GM13977 (cell line): Measurements from ENCODE around the gene CCDC127.

Experiments
- DNase-seq: peaks from one replicate; pipeline ENCODE4 v3.0.0; 2012; ENCODE audit warnings: low spot score
- in situ Hi-C: fragments of 300-500 bp; cut with MboI; formaldehyde crosslinking; loops from one replicate; pipeline ENCODE4 v1.12.0; 2022; ENCODE audit warnings: low sequenced_read_pairs, low pct_unique_long_range_greater_than_20kb, mixed read lengths, inconsistent platforms; ENCODE audit not compliant: unreplicated experiment
- TF ChIP-seq, protein P1 (sequence below): IDR thresholded peaks from 2 replicates; pipeline ENCODE4 v1.5.1; 2012; ENCODE audit warnings: mild to moderate bottlenecking, control low read depth; ENCODE audit not compliant: insufficient read depth; ENCODE audit errors: extremely low read depth, missing control alignments

The CCDC127 gene

DNA sequence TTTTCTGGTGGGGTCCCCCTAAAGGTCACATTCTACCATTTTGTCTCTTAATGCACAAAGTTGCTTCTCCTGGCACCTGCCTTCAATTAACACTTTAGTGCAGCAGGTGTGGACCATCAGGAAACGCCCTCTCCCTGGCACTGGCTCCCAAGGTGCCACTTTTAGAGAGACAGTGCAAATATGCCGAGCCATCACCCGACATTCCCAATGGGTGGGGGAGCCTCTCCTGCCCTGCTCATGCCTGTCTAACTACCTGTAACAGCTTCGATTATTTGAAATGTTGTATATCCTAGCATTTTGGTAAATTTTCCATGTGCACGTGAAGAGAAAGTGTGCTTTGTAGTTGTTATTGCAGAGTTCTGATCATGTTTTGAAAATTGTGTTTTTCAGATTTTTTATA, 39.8 kb downstream of the CCDC127 start:
- in situ Hi-C loops: no loop called here
- DNase-seq: no peak
- TF ChIP-seq, protein P1, sequence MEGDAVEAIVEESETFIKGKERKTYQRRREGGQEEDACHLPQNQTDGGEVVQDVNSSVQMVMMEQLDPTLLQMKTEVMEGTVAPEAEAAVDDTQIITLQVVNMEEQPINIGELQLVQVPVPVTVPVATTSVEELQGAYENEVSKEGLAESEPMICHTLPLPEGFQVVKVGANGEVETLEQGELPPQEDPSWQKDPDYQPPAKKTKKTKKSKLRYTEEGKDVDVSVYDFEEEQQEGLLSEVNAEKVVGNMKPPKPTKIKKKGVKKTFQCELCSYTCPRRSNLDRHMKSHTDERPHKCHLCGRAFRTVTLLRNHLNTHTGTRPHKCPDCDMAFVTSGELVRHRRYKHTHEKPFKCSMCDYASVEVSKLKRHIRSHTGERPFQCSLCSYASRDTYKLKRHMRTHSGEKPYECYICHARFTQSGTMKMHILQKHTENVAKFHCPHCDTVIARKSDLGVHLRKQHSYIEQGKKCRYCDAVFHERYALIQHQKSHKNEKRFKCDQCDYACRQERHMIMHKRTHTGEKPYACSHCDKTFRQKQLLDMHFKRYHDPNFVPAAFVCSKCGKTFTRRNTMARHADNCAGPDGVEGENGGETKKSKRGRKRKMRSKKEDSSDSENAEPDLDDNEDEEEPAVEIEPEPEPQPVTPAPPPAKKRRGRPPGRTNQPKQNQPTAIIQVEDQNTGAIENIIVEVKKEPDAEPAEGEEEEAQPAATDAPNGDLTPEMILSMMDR: no peak

DNA sequence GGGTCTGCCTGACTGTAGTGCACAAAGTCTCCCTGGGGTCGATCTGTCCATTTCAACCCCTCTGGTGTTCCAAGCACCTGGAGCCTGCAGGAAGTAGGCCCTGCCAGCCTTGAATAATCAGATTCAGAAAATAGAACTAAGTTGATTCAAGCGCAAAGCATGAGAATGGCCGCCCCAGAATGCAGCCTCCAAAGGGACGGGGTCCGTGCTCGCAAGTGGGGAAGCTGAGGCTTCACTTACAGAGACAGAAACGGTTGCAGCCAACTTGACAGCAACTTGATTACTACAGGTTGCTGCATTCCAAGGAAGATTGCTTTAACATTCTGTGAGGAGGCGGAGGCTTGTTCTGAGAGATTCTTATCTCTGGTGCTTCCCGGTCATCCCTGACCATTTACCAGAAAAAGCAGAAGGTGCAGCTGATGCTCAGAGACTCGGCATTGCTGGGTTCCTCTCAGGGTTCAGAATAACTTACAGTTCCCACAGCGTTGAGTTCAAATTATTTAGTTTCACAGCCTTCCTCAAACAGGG, 41.6 kb downstream of the CCDC127 start:
- in situ Hi-C loops: no loop called here

DNA sequence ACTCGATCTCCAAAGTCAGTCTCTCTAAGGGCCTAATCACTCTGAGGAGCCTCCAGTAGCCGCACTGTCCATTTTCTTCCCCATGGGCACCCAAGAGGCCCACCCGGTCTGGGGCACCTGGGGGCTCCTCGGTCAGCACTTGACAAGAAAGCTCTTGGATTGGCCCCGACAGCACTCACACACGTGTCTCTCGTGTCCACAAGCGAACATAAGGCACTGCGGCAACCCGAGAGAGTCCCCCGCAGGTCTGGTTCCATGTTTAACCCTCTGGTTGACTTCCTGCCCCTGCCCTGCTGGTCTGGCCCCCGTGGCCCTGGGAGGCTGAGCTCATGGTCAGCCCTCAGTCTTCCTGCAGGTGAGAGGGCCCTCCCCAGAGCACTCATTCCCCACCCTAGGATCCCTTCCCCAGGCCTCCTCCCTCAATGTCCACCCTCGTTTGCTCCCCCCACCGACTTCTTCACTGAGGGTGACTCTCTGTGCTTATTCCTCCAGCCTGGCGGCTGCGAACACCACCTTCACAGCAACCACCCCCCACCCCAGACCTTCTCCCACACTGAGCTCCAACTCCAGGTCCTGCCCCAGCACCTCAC, 43.0 kb downstream of the CCDC127 start:
- in situ Hi-C loops: no loop called here
- DNase-seq: no peak
- TF ChIP-seq, protein P1: no peak

More for the DNA sequence above, 41.6 kb downstream of the CCDC127 start:
- no peak for DNase-seq
- TF ChIP-seq, protein P1: no peak

DNA sequence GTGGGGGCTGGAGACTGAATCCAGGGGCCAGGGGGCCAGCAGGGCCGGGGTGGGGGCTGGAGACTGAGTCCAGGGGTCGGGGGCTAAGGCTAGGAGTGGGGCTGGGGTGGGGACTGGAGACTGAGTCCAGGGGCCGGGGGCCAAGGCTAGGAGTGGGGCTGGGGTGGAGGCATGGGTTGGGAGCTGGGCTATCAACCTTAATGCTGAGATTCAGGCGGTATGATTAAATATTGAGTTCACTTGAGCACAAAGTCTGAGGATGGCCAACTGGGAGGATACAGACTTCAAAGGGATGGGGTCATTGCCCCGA, 43.7 kb downstream of the CCDC127 start:
- DNase-seq: no peak
- TF ChIP-seq, protein P1: no peak
- in situ Hi-C loops: no loop called here

DNA sequence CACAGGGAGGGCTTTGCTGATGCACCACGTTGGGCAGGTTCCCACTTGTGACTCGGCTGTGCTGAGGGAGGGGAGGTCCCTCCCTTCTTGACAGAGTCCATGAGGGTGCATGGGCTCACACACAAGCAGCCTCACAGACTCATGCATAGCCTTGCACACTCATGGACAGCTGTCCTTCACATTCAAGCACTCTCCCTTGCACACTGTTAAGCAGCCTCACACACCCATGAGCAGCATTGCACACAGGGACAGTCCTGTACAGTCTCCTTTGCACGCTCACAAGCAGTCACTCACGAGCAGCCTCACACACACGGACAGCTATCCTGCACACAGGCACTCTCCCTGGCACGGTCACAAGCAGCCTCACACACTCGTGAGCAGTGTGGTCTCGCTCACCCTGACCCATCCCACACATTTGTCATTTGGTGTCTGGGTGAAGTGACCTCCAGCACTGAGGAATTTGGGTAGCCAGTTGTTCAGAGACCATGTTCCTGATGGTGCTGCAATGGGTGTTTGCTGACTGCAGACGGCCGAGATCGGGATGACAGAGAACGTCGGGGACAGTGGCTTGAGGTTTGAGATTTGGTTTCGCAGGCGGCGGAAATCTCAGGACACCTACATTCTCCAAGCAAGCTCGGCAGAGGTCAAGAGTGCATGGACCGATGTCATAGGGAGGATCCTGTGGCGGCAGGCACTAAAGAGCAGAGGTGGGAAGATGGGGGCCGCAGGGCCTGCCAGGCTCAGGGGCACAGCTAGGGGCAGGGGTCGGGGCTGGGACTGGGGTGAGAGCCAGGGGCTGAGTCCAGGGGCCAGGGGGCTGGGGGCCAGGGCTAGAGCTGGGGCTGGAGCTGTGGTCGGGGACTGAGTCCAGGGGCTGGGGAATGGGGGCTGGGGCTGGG, 44.3 kb downstream of the CCDC127 start:
- in situ Hi-C loops: no loop called here
- no peak for DNase-seq

DNA sequence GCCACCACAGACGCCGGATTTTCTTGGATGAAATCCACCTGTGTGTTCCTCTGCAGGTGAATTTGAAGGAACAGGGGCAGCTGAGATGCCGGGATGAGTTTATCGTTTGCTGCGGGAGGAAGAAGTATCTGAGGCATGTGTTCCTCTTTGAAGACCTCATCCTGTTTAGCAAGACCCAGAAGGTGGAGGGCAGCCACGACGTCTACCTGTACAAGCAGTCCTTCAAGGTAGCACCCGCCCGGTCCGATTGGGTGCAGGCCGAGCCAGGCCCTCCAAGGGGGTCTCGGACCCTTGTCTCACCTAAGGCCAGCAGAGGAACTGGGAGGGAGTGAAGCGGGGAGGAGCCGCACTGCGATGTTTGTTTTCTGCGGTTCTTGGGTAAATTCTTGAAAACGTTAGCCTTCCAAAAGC, 45.1 kb downstream of the CCDC127 start:
- DNase-seq: no peak
- in situ Hi-C loops: no loop called here
- TF ChIP-seq, protein P1: no peak

More for the DNA sequence above, 44.3 kb downstream of the CCDC127 start:
- TF ChIP-seq, protein P1: no peak
